ENCODE measurements around the gene TYRO3.
"Not testable (repeated sequence)": the region's sequence is repeated elsewhere in the genome, so short reads cannot be mapped to it uniquely, and the experiment has no call there.

The TYRO3 gene

GRCh38 chr15:41574158-41574557 lies 15.1 kb downstream of the TYRO3 start:
- no peak for DNase-seq (ENCODE audit: low spot score)

GRCh38 chr15:41575282-41575681 lies 16.3 kb downstream of the TYRO3 start:
- DNase-seq (ENCODE audit: low spot score), result no peak

GRCh38 chr15:41577863-41578735 lies 19.1 kb downstream of the TYRO3 start:
- no peak for DNase-seq (ENCODE audit: low spot score)

GRCh38 chr15:41578736-41579383 lies 19.8 kb downstream of the TYRO3 start:
- DNase-seq (ENCODE audit: low spot score), result no peak

- no peak for DNase-seq (ENCODE audit: low spot score)
Measured at GRCh38 chr15:41581110-41581509, 22.1 kb downstream of the TYRO3 start.

- no peak for DNase-seq (ENCODE audit: low spot score)
Measured at GRCh38 chr15:41583795-41584194, 24.8 kb downstream of the TYRO3 start.

GRCh38 chr15:41584636-41585126 lies 25.7 kb downstream of the TYRO3 start:
- no peak for DNase-seq (ENCODE audit: low spot score)

GRCh38 chr15:41585127-41586047 lies 26.4 kb downstream of the TYRO3 start:
- DNase-seq (ENCODE audit: low spot score), result no peak

- not testable (repeated sequence) for DNase-seq (ENCODE audit: low spot score)
Measured at GRCh38 chr15:41586531-41587282, 27.7 kb downstream of the TYRO3 start.

- not testable (repeated sequence) for DNase-seq (ENCODE audit: low spot score)
Measured at GRCh38 chr15:41589018-41589417, 30.0 kb downstream of the TYRO3 start.

- not testable (repeated sequence) for DNase-seq (ENCODE audit: low spot score)
Measured at GRCh38 chr15:41589571-41589970, 30.6 kb downstream of the TYRO3 start.

- DNase-seq (ENCODE audit: low spot score), result not testable (repeated sequence)
Measured at GRCh38 chr15:41591217-41591616, 32.2 kb downstream of the TYRO3 start.

- not testable (repeated sequence) for DNase-seq (ENCODE audit: low spot score)
Measured at GRCh38 chr15:41592718-41593117, 33.7 kb downstream of the TYRO3 start.

- no peak for DNase-seq (ENCODE audit: low spot score)
Measured at GRCh38 chr15:41594801-41595746, 36.1 kb downstream of the TYRO3 start.

- DNase-seq (ENCODE audit: low spot score), result no peak
Measured at GRCh38 chr15:41596972-41597371, 38.0 kb downstream of the TYRO3 start.

- no peak for DNase-seq (ENCODE audit: low spot score)
Measured at GRCh38 chr15:41597787-41598186, 38.8 kb downstream of the TYRO3 start.

GRCh38 chr15:41599061-41599460 lies 40.0 kb downstream of the TYRO3 start:
- DNase-seq (ENCODE audit: low spot score), result no peak

GRCh38 chr15:41603411-41603935 lies 44.5 kb downstream of the TYRO3 start:
- DNase-seq (ENCODE audit: low spot score), result no peak

GRCh38 chr15:41603941-41604911 lies 45.2 kb downstream of the TYRO3 start:
- peak; percentile 47 for DNase-seq (ENCODE audit: low spot score)
